Stomach (tissue), 4 donors: Measurements from ENCODE around the gene VAV2.

Source experiments
- EP300 ChIP-seq: sonication (generic); formaldehyde crosslinking; IDR thresholded peaks from one replicate; pipeline ENCODE4 v1.6.1; 2017; ENCODE audit warnings: antibody characterized with exemption
- POLR2A ChIP-seq, 4 donors: fragments of 450-650 bp; IDR thresholded peaks; one replicate each; pipeline ENCODE4 v1.6.1; 2016; ENCODE audit warnings: antibody characterized with exemption in 4 of 4, control low read depth in 2 of 4, mild to moderate bottlenecking in 1 of 4, moderate library complexity in 1 of 4
- TF ChIP-seq, protein P1 (sequence below), 7 experiments: fragments of 450-650 bp in 4 of 7; fragments of 200-600 bp in 3 of 7; sonication (generic) in 3 of 7; IDR thresholded peaks; one replicate each; pipeline ENCODE4 v1.5.1; 2016 to 2019; ENCODE audit warnings: antibody characterized with exemption in 7 of 7, control low read depth in 2 of 7, mild to moderate bottlenecking in 1 of 7

DNA sequence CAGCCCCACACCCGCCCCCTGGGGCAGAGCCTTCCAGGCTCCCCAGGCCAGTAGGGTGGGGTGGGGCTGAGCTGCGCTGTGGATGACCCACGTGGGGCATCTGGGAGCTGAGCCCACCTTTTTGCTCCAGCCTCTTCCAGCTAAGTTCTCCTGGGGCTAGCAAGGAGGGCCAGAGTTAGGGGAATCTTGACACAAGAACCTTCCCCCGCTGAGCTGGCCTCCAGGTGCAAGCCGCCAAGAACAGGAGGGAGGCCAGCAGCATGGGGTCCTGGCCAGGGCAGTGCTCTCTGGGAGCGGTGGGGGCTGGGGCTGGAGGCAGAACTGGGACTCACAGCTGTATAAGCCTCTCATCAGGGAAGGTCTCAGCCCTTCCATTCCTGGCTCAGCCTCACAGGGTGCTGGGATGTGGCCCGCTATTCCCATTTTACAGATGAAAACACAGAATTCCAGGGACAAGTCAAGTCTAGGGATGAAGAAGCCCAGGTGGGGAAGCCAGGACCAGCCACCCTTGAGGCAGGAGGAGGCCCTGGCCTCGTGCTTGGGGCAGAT is 275.5 kb downstream of the VAV2 start:
- TF ChIP-seq, protein P1, sequence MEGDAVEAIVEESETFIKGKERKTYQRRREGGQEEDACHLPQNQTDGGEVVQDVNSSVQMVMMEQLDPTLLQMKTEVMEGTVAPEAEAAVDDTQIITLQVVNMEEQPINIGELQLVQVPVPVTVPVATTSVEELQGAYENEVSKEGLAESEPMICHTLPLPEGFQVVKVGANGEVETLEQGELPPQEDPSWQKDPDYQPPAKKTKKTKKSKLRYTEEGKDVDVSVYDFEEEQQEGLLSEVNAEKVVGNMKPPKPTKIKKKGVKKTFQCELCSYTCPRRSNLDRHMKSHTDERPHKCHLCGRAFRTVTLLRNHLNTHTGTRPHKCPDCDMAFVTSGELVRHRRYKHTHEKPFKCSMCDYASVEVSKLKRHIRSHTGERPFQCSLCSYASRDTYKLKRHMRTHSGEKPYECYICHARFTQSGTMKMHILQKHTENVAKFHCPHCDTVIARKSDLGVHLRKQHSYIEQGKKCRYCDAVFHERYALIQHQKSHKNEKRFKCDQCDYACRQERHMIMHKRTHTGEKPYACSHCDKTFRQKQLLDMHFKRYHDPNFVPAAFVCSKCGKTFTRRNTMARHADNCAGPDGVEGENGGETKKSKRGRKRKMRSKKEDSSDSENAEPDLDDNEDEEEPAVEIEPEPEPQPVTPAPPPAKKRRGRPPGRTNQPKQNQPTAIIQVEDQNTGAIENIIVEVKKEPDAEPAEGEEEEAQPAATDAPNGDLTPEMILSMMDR (IDR thresholded peaks at IDR 0.05): no peak
- TF ChIP-seq EP300 (no peak), POLR2A (IDR thresholded peaks at IDR 0.05) (no peak)
